Measurements from ENCODE around the gene ZNF675.
A peak's percentile ranks its signal among the peaks of the same experiment; 100 is the strongest.
"Not testable (repeated sequence)": the region's sequence is repeated elsewhere in the genome, so short reads cannot be mapped to it uniquely, and the experiment has no call there.

ZNF675 gene

DNA sequence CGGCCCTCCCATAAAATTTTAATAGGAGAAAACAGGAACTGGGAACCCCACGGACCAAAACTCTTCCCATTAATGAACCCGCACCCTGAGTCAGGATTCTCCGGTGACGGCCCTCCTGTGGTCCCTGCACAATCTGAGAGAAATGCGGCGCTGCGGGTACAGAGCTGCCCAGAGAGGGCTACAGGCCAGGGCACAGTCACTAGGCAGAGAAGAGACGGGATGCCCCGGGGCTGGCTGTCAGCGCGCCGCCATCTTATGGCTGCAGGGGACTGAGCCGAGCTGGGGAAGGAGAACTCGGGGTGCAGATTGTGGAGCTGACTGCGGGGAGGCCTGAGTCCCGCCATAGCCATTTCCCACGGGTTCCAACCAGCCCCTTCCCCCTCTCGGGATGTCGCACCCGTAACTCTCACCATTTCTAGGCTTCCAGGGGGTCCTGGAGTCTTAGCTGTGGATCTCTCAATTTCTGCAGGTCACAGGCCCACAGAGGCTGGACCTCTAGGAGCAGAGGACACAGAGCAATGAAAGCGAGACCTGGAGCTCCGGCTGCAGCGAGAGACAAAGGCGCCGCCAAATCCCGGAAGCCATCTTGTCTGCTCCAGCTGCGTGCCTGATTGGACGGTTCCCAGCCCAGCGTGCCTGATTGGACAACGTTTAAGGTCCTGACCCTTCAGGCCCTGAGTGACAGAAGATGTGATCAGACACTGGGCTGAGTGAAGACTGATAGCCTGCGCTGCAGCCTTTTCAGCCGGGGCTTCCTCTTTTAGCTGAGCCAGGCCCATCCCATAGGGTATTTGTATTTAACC, at the start of gene ZNF675:
Gene ZNF675 (minus strand): TSS at position 592 of the 803 bp plus-strand sequence. CDS start 179 bp downstream, at position 413.
- peak; percentile 76 to 80 for DNase-seq (ENCODE audit: low read depth in 2 of 2)

DNA sequence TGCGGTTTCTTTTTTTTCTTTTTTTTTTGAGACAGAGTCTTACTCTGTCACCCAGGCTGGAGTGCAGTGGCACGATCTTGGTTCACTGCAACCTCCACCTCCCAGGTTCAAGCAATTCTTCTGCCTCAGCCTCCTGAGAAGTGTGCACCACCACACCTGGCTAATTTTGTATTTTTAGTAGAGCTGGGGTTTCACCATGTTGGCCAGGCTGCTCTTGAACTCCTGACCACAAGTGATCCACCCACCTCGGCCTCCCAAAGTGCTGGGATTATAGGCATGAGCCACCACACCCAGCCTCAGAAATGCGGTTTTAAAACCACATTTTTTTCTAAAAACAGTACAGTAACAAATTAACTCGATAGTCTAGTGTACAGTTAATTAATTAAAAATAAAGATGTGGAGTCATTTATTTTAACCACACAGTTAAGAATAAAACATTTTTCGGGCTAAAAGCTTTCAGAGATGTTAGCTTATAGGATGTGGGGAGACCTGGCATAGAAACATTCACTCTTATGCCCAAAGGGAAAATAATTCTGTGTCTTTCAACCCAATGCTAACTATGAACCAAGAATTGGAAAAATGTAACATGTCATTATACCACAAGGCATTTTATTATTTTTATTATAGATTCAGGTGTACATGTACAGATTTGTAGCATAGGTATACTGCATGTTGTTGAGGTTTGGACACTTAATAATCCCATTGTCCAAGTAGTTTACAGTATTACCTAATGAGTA, 43.9 kb upstream of the ZNF675 start:
- DNase-seq (ENCODE audit: low read depth in 2 of 2) = not testable (repeated sequence)

GRCh38 chr19:23724161-23724560, 37.1 kb upstream of the ZNF675 start:
- DNase-seq (ENCODE audit: low read depth in 2 of 2) = not testable (repeated sequence)

DNA sequence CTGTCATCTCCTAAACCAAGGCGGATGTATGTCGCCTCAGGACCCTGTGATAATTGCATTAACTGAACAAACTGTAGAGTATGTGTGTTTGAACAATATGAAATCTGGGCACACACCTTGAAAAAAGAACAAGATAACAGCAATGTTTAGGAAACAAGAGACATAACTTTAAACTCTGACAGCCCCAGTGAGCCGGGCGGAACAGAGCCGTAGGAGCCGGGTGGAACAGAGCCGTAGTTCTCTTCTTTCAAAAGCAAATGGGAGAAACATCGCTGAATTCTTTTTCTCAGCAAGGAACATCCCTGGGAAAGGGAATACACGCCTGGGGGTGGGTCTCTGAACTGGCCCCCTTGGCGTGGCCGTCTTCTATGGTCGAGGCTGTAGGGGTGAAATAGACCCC, 31.8 kb upstream of the ZNF675 start:
- no peak for DNase-seq (ENCODE audit: low read depth in 2 of 2)

GRCh38 chr19:23716792-23717191, 29.8 kb upstream of the ZNF675 start:
- DNase-seq (ENCODE audit: low read depth in 2 of 2) = no peak

- no peak for DNase-seq (ENCODE audit: low read depth in 2 of 2)
Measured at GRCh38 chr19:23709347-23709746, 22.3 kb upstream of the ZNF675 start.

DNA sequence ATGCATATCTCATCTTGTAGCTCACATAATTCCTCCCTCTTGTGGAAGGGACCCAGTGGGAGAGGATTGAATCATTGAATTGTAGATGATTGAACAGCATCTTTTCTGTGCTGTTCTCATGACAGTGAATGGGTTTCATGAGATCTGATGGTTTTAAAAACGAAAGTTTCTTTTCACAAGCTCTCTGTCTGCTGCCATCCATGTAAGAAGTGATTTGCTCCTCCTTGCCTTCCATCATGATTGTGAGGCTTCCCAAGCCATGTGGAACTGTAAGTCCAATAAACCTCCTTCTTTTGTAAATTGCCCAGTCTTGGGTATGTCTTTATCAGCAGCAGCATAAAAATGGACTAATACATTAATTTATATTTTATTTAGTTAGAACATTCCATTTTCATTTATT, 19.6 kb upstream of the ZNF675 start:
- no peak for DNase-seq (ENCODE audit: low read depth in 2 of 2)

DNA sequence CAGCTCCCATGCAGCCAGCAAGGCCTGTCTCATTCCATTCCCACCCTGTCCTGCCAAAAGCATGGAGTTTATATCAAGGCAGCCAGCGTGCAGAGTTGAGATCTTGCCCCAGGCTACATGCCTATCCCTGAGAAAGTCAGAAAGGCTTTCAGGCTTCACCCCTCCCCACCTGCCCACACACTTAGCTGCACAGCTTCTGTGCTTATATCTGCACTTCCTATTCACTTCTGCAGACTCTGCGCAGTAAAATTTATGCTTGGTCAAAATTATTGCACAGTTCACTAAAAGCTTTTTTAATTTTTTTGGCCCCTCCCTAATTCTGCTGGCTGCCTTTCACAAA, 12.5 kb upstream of the ZNF675 start:
- DNase-seq (ENCODE audit: low read depth in 2 of 2) = no peak

GRCh38 chr19:23698711-23699520, 11.9 kb upstream of the ZNF675 start:
- no peak for DNase-seq (ENCODE audit: low read depth in 2 of 2)

DNA sequence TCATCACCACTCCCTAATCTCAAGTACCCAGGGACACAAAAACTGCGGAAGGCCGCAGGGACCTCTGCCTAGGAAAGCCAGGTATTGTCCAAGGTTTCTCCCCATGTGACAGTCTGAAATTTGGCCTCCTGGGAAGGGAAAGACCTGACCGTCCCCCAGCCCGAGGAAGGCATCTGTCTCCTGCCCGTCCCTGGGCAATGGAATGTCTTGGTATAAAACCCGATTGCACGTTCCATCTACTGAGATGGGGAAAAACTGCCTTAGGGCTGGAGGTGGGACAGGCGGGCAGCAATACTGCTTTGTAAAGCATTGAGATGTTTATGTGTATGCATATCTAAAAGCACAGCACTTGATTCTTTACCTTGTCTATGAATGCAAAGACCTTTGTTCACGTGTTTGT, 5.9 kb upstream of the ZNF675 start:
- not testable (repeated sequence) for DNase-seq (ENCODE audit: low read depth in 2 of 2)

DNA sequence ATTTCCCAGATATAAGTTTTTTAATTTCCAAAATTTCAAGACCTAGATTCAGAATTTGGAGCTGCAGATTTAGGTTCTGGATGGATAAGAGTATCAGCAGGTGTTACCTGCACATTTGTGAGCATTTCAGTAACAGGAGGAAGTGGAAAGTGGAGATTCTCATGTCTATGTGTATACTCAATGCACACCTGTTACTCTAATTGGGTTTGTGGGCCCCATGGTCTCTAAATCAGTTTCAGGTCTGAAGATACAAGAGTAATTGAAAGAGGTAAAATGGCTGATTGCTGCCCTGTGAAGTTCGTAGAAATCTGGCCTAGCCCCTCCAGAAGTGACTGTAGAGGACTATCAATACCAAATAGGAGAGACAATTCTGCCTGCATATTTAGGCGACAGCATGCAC, 13.9 kb downstream of the ZNF675 start:
- no peak for DNase-seq (ENCODE audit: low read depth in 2 of 2)

GRCh38 chr19:23668606-23669005, 18.4 kb downstream of the ZNF675 start:
- not testable (repeated sequence) for DNase-seq (ENCODE audit: low read depth in 2 of 2)

DNA sequence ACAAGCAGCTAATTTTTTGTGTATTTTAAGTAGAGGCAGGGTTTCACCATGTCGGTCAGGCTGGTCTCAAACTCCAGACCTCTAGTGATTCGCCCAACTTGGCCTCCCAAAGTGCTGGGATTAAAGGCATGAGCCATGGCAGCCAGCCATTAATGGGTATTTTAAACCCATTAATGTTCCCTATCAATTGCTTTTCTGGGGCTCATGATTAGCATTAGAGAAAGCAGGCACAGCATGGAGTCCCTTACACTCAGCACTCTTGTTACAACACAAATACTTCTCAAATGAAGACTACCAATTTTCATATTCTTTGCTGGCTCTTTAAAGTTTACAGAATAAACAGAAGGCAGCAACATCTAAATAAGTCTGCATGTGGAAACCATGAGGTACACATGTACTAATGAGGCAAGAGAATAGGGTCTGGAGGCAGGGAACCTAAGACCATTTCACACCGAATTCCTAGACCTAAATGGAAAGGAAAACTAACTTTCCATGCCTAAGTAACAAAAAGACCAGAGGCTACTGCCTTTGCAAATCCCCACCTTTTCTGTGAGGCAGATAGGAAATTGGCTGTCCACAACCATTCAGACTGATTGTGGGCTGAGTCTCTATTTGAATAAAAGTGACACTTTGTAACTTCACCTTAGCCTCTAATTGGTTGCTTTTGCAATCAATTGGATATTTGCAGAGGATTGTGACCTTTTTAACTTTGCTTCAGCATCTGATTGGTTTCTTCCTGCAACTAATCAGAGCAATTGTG, 21.2 kb downstream of the ZNF675 start:
- no peak for DNase-seq (ENCODE audit: low read depth in 2 of 2)

GRCh38 chr19:23649817-23650216, 37.2 kb downstream of the ZNF675 start:
- DNase-seq (ENCODE audit: low read depth in 2 of 2) = not testable (repeated sequence)
